ENCODE measurements around the gene SERPINH1.

GRCh38 chr11:75527130-75527529, 34.9 kb upstream of the SERPINH1 start:
- no peak for TF ChIP-seq CTCF (conservative IDR thresholded peaks at IDR 0.05; ENCODE audit: low read length)
- TF ChIP-seq EZH2phosphoT487 (IDR thresholded peaks at IDR 0.05; ENCODE audit: borderline replicate concordance) = no peak

Measured in Loucy (cell line).